OCI-LY7 (cell line): Measurements from ENCODE around the gene TLX2.

Experiments
- CTCF ChIP-seq: fragments of 200-600 bp; sonication (generic); conservative IDR thresholded peaks from 2 replicates; pipeline ENCODE4 v1.5.1; 2014; ENCODE audit warnings: mild to moderate bottlenecking, antibody characterized with exemption, low read length, moderate library complexity, mixed read lengths
- EZH2phosphoT487 ChIP-seq: fragments of 200-600 bp; sonication (generic); IDR thresholded peaks from 2 replicates; pipeline ENCODE4 v1.6.1; 2018; ENCODE audit warnings: low read depth, borderline replicate concordance, mild to moderate bottlenecking, mixed run types, antibody characterized with exemption, low read length, moderate library complexity, mixed read lengths

GRCh38 chr2:74524955-74525716 lies 10.9 kb downstream of the TLX2 start:
- no peak for TF ChIP-seq CTCF
- no peak for TF ChIP-seq EZH2phosphoT487
